Left forelimb (tissue), 1 donor: ENCODE data around the gene MOV10.
"Not testable (repeated sequence)": the region's sequence is repeated elsewhere in the genome, so short reads cannot be mapped to it uniquely, and the experiment has no call there.

Experiments
- DNase-seq: peaks from one replicate; pipeline ENCODE4 v3.0.0-alpha.2; 2018; ENCODE audit warnings: low spot score

MOV10 gene

DNA sequence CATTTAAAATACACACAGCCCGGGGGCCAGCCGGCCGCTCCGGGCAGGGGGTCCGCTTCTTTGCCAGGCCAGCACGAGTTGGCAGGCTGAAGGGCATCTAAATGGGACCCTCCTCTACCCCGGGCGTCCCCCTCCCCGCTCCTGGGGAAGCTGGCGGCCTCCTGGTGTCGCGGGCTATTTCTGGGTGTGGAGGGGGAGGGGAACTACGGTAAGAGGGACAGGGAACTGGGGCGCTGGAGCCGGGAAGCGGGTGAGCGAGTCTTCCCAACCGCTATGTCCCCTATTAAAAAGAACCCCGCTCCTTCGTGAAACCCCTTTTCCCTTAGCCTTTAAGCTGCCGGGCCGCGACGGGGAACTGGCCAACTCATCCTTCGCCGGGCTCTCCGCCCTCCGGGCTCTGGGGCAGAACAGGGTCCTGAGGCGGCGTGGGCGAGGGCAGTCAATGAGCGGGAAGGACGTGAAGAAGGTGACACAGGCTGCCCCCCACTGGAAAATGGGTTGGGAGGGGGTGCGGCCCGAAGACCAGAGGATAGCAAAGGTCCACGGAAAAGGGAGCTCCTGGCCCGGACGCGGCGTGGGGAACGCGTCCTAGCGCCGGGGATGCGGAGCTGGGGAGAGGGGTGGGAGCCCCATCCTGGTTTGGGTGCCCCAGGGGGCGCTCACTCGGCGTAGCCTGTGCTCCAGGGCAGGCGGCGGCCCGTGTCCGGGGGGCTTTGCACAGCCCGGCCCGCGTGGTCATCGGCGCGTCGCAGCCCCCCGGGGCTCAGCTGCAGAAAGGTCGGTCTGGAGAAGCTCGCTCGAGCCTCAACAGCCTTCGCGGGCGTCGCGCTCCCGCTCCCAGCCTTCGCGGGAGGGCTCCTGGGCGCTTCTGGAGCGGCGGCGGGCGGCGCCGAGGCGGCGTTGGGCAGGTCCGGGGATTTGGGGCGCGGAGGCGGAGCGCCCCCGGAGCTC lies 40.1 kb downstream of the MOV10 start:
- DNase-seq: no peak

- peak; percentile 94 for DNase-seq
Measured at GRCh38 chr1:112715264-112716053, 41.0 kb downstream of the MOV10 start, which contains the start of gene PPM1J. Gene PPM1J, minus strand, starts transcription at chr1:112715332. Its CDS starts 31 bp downstream, at chr1:112715301.

DNA sequence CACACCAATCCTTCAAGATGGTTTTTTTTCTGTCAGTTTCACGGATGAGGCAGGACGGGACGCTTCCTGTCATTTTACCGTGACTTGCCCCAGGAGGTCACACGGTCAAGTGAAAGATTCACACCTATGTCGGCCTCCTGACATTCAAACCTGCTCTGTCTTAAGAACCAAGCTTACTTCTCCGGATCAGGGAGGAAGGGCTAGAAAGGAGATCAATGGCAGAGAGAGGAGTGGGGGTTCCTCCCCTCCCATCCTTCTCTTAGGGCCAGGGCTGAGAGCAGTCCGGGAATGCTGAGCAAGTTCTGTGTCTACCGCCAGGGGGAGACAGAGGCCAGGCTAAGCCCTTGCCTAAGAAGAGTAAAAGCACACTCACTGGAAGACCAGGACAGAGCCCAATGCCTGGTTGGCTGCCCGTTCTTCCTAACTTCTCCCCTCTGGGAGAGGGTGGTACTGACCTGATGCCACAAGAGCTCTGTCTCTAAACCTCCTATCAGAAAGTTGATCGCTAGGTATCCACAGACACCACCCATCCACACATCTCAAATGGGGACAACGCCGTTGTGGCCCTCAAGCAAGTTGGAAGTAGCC lies 41.8 kb downstream of the MOV10 start:
- DNase-seq: peak; percentile 87

GRCh38 chr1:112717263-112717873 lies 42.9 kb downstream of the MOV10 start:
- no peak for DNase-seq

- DNase-seq: no peak
Measured at GRCh38 chr1:112718691-112719418, 44.4 kb downstream of the MOV10 start.

- no peak for DNase-seq
Measured at GRCh38 chr1:112719706-112720105, 45.2 kb downstream of the MOV10 start.

GRCh38 chr1:112720800-112721199 lies 46.3 kb downstream of the MOV10 start:
- no peak for DNase-seq

GRCh38 chr1:112721294-112721693 lies 46.8 kb downstream of the MOV10 start:
- DNase-seq: not testable (repeated sequence)

- DNase-seq: no peak
Measured at GRCh38 chr1:112721966-112722524, 47.6 kb downstream of the MOV10 start.

GRCh38 chr1:112722601-112723510 lies 48.4 kb downstream of the MOV10 start:
- no peak for DNase-seq

DNA sequence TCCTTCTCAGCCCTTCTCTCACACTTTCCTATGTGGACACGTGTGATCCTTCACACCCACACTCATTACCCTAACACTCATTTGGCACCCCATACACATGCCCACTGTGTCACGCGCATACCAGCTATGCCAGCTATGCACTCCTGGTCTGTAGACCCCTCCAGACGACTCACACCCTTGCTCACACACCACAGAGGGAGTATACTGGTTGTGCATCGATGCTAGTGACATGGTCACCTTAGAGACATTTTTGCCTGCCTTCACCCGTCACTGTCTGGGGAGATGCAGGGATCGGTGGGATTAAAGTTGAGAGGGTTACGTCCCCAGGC lies 49.0 kb downstream of the MOV10 start:
- no peak for DNase-seq

GRCh38 chr1:112724240-112724639 lies 49.8 kb downstream of the MOV10 start:
- not testable (repeated sequence) for DNase-seq

- no peak for DNase-seq
Measured at GRCh38 chr1:112727716-112728115, 53.3 kb downstream of the MOV10 start.

DNA sequence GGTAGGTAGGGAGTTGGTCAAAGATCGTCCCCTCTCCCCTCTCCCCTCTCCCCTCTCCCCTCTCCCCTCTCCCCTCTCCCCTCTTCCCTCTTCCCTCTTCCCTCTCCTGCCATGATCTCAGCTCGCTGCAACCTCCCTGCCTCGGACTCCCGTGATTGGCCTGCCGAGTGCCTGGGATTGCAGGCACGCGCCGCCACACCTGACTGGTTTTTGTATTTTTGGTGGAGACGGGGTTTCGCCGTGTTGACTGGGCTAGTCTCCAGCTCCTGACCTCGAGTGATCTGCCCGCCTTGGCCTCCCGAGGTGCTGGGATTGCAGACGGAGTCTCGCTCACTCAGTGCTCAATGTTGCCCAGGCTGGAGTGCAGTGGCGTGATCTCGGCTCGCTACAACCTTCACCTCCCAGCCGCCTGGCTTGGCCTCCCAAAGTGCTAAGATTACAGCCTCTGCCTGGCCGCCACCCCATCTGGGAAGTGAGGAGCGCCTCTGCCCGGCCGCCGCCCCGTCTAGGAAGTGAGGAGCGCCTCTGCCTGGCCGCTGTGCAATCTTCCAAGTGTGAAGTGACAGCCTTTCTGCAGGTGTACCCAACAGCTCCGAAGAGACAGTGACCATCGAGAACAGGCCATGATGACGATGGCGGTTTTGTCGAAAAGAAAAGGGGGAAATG lies 54.0 kb downstream of the MOV10 start:
- DNase-seq: not testable (repeated sequence)

DNA sequence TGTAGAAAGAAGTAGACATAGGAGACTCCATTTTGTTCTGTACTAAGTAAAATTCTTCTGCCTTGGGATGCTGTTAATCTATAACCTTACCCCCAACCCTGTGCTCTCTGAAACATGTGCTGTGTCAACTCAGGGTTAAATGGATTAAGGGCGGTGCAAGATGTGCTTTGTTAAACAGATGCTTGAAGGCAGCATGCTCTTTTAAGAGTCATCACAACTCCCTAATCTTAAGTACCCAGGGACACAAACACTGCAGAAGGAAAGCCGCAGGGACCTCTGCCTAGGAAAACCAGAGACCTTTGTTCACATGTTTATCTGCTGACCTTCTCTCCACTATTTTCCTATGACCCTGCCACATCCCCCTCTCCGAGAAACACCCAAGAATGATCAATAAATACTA lies 54.6 kb downstream of the MOV10 start:
- DNase-seq: not testable (repeated sequence)

GRCh38 chr1:112729909-112730308 lies 55.5 kb downstream of the MOV10 start:
- no peak for DNase-seq

- no peak for DNase-seq
Measured at GRCh38 chr1:112731451-112731850, 57.0 kb downstream of the MOV10 start.

GRCh38 chr1:112735752-112736151 lies 61.3 kb downstream of the MOV10 start:
- DNase-seq: no peak

- no peak for DNase-seq
Measured at GRCh38 chr1:112737573-112737972, 63.1 kb downstream of the MOV10 start.
